ENCODE data around the gene PREX1.

PREX1 gene

DNA sequence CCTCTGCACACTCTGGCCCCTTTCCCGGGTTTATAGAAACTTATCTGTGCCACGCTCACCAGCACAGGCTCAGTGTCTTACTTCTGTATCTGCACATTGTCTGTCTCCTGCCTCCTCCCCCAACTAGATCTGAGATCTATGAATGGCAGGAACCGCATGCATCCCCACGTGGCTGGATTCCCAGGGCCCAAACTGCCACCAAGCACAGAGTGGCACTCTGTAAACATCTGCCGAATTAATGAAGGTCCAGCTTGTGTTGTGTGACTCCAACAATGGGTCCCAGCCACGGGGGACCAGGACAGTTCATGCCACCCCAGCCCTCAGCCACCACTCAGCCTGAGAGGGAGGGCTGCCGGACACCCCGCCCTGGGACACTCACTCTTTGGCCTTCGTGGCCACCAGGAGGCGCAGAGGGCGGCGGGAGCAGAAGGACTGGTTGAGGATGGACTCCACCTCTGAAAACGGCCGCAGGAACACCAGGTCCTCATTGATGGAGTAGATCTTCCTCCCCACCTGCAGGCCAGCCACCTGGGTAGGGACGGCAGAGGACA lies 171.1 kb downstream of the PREX1 start:
- H3K36me3 ChIP-seq (ENCODE audit: control insufficient read depth in 2 of 2, insufficient read depth in 2 of 2, low read length in 2 of 2), result peaks cover 22 to 23% of the 10 kb centered on the region in 2 donors
- no peak overlapping the region for H3K9ac ChIP-seq (ENCODE audit: low read depth in 1 of 2, low read length in 2 of 2)
- H3K27ac ChIP-seq (ENCODE audit: low read depth in 2 of 2, low read length in 2 of 2), result no peak overlapping the region

DNA sequence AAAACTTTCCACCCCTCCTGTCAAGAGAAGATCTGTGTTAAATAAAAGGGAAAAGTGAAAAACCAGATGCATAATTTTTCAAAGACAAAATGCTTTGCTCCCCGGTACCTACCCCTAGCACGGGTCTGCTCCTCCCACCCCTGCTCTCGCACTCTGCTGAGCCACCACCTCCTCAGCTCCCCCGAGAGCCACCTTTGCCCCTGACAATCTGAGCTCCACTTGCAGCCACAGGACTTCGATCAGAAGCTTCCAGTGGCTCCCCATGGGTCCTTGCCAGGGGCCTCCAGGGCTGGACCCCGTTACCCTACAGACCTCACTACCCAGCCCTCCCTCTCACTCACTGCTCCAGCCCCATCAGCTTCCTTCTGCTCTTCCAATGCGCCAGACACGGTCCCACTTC lies 171.7 kb downstream of the PREX1 start:
- no peak overlapping the region for H3K27ac ChIP-seq (ENCODE audit: low read depth in 2 of 2, low read length in 2 of 2)
- H3K36me3 ChIP-seq (ENCODE audit: control insufficient read depth in 2 of 2, insufficient read depth in 2 of 2, low read length in 2 of 2), result peaks cover 26 to 27% of the 10 kb centered on the region in 2 donors
- H3K9me3 ChIP-seq (ENCODE audit: control insufficient read depth in 2 of 2, low read length in 2 of 2), result no peaks in the 10 kb centered on the region
- no peaks in the 10 kb centered on the region for H3K27me3 ChIP-seq (ENCODE audit: control insufficient read depth in 2 of 2, insufficient read depth in 2 of 2, low read length in 2 of 2)
- H3K4me1 ChIP-seq (ENCODE audit: control insufficient read depth in 2 of 2, insufficient read depth in 2 of 2, low read length in 2 of 2), result no peaks in the 10 kb centered on the region
- no peak overlapping the region for H3K4me3 ChIP-seq (ENCODE audit: low read length in 2 of 2)
- H3K9ac ChIP-seq (ENCODE audit: low read depth in 1 of 2, low read length in 2 of 2), result no peak overlapping the region

More for the DNA sequence above, 171.1 kb downstream of the PREX1 start:
- Histone ChIP-seq H3K9me3 (ENCODE audit: control insufficient read depth in 2 of 2, low read length in 2 of 2) (no peaks in the 10 kb centered on the region), H3K27me3 (ENCODE audit: control insufficient read depth in 2 of 2, insufficient read depth in 2 of 2, low read length in 2 of 2) (no peaks in the 10 kb centered on the region), H3K4me3 (ENCODE audit: low read length in 2 of 2) (no peak overlapping the region), H3K4me1 (ENCODE audit: control insufficient read depth in 2 of 2, insufficient read depth in 2 of 2, low read length in 2 of 2) (no peaks in the 10 kb centered on the region)

DNA sequence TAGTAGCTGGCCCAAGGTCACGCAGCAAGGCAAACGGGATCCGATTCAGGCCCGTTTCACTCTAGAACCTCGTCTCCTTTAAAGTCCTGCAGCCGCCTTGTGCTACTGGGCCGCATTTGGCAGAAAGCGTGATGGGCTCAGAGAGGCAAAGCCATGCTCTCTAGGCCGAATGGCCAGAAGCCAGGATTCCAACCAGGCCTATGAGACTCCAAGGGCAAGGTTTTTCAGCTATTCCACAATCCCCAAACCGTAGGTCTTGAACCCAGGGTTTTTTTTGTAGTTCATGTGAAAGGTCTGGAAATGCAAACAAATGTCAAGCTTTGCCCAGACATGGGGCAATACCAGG lies 174.1 kb downstream of the PREX1 start:
- Histone ChIP-seq H3K27me3 (ENCODE audit: control insufficient read depth in 2 of 2, insufficient read depth in 2 of 2, low read length in 2 of 2) (no peaks in the 10 kb centered on the region), H3K36me3 (ENCODE audit: control insufficient read depth in 2 of 2, insufficient read depth in 2 of 2, low read length in 2 of 2) (peaks cover 31 to 49% of the 10 kb centered on the region in 2 donors), H3K9ac (ENCODE audit: low read depth in 1 of 2, low read length in 2 of 2) (no peak overlapping the region), H3K27ac (ENCODE audit: low read depth in 2 of 2, low read length in 2 of 2) (no peak overlapping the region), H3K9me3 (ENCODE audit: control insufficient read depth in 2 of 2, low read length in 2 of 2) (no peaks in the 10 kb centered on the region), H3K4me3 (ENCODE audit: low read length in 2 of 2) (no peak overlapping the region), H3K4me1 (ENCODE audit: control insufficient read depth in 2 of 2, insufficient read depth in 2 of 2, low read length in 2 of 2) (no peaks in the 10 kb centered on the region)

DNA sequence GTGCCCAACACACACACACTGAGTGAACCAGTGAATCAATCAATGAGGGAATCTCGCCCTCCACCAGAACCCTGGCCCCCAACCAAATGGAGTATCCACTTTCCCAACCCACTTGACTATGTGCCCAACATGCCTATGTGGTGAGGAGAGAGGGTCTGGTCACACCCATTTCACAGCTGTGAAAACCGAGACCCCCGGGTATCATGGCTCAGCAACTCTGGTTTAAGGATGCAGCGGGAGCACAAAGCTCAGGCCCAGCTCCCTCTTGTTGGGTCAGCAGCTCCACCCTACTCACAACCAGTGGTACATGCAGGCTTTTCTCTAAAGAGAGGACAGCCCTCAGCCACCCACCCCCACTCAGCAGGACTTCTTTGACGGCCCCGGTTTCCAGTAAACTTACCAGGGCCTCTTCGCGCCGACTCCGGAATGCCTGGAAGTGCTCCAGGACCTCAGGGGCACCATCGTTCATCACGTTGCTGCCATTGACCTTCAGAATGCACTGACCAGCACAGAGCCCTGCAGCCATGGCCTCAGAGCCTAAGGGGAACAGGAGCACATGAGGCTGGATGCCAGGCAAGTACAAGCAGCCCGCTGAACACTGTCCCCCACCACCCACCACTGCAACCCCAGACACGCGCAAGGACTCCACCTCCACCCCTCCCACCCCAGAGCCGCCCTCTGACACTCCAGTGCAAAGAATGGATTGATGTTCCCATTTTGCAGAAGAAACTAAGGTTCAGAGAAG lies 174.7 kb downstream of the PREX1 start:
- no peak overlapping the region for H3K27ac ChIP-seq (ENCODE audit: low read depth in 2 of 2, low read length in 2 of 2)

DNA sequence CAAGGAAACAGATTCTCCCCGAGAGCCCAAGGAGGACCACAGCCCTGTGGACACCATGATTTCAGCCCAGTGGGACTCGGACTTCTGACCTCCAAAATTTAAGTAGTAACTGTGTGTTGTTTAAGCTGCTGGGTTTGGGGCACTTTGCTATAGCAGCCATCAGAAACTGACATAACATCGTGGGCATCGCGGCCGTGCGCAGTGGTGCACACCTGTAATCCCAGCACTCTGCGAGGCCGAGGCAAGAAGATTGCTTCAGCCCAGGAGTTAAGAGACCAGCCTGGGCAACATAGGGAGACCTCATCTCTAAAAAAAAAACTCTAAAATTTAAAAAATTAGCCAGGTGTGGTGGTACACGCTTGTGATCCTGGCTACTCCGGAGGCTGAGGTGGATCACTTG lies 175.8 kb downstream of the PREX1 start:
- Histone ChIP-seq H3K9me3 (ENCODE audit: control insufficient read depth in 2 of 2, low read length in 2 of 2) (no peaks in the 10 kb centered on the region), H3K27me3 (ENCODE audit: control insufficient read depth in 2 of 2, insufficient read depth in 2 of 2, low read length in 2 of 2) (no peaks in the 10 kb centered on the region), H3K4me1 (ENCODE audit: control insufficient read depth in 2 of 2, insufficient read depth in 2 of 2, low read length in 2 of 2) (no peaks in the 10 kb centered on the region), H3K36me3 (ENCODE audit: control insufficient read depth in 2 of 2, insufficient read depth in 2 of 2, low read length in 2 of 2) (peaks cover 31 to 47% of the 10 kb centered on the region in 2 donors), H3K27ac (ENCODE audit: low read depth in 2 of 2, low read length in 2 of 2) (no peak overlapping the region), H3K9ac (ENCODE audit: low read depth in 1 of 2, low read length in 2 of 2) (no peak overlapping the region), H3K4me3 (ENCODE audit: low read length in 2 of 2) (no peak overlapping the region)

More for the DNA sequence above, 174.7 kb downstream of the PREX1 start:
- H3K9ac ChIP-seq (ENCODE audit: low read depth in 1 of 2, low read length in 2 of 2), result no peak overlapping the region
- peaks cover 31 to 49% of the 10 kb centered on the region in 2 donors for H3K36me3 ChIP-seq (ENCODE audit: control insufficient read depth in 2 of 2, insufficient read depth in 2 of 2, low read length in 2 of 2)
- H3K4me1 ChIP-seq (ENCODE audit: control insufficient read depth in 2 of 2, insufficient read depth in 2 of 2, low read length in 2 of 2), result no peaks in the 10 kb centered on the region
- H3K27me3 ChIP-seq (ENCODE audit: control insufficient read depth in 2 of 2, insufficient read depth in 2 of 2, low read length in 2 of 2), result no peaks in the 10 kb centered on the region
- H3K4me3 ChIP-seq (ENCODE audit: low read length in 2 of 2), result no peak overlapping the region
- no peaks in the 10 kb centered on the region for H3K9me3 ChIP-seq (ENCODE audit: control insufficient read depth in 2 of 2, low read length in 2 of 2)

DNA sequence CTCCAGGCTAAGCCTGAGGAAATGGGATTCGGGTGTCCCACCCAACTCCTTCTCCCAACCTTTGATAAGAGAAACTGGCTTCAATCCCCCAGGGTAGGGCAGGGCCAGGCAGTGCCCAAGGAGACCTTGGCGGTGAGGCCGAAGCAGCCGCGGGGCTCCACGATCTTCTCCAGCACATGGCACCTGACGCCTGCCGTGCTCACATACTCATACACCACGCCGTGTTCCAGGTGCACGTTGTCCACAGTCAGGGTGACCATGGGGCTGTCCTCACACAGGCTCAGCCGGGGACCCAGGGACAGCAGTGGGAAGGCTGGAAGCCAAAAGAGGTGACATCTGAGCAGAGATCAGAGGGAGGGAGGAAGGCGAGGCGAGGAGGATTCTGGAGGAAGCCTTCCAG lies 176.5 kb downstream of the PREX1 start:
- Histone ChIP-seq H3K9ac (ENCODE audit: low read depth in 1 of 2, low read length in 2 of 2) (no peak overlapping the region), H3K36me3 (ENCODE audit: control insufficient read depth in 2 of 2, insufficient read depth in 2 of 2, low read length in 2 of 2) (peaks cover 31 to 43% of the 10 kb centered on the region in 2 donors), H3K27me3 (ENCODE audit: control insufficient read depth in 2 of 2, insufficient read depth in 2 of 2, low read length in 2 of 2) (no peaks in the 10 kb centered on the region), H3K4me1 (ENCODE audit: control insufficient read depth in 2 of 2, insufficient read depth in 2 of 2, low read length in 2 of 2) (no peaks in the 10 kb centered on the region), H3K4me3 (ENCODE audit: low read length in 2 of 2) (no peak overlapping the region), H3K9me3 (ENCODE audit: control insufficient read depth in 2 of 2, low read length in 2 of 2) (no peaks in the 10 kb centered on the region), H3K27ac (ENCODE audit: low read depth in 2 of 2, low read length in 2 of 2) (no peak overlapping the region)

DNA sequence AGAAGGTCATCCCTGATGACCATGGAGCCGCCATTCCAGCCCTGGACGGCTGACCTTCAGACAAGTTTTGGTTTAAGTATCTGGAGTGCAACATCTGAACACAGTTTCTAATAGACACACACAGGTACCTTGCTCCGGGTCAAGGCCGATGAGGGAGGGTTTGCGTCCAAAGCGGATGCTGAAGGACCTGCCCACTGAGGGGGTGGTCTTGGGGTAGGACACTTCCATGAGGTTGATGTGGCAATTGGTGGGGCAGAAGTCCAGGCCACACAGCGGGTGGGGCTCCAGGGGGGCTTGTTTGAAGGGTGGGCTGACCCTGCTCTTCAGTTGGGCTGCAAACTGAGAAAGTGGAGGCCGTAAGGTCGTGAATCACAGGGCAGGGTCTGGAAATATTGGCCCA lies 177.9 kb downstream of the PREX1 start:
- Histone ChIP-seq H3K36me3 (ENCODE audit: control insufficient read depth in 2 of 2, insufficient read depth in 2 of 2, low read length in 2 of 2) (peaks cover 30 to 53% of the 10 kb centered on the region in 2 donors), H3K27me3 (ENCODE audit: control insufficient read depth in 2 of 2, insufficient read depth in 2 of 2, low read length in 2 of 2) (no peaks in the 10 kb centered on the region), H3K27ac (ENCODE audit: low read depth in 2 of 2, low read length in 2 of 2) (no peak overlapping the region), H3K4me3 (ENCODE audit: low read length in 2 of 2) (no peak overlapping the region), H3K4me1 (ENCODE audit: control insufficient read depth in 2 of 2, insufficient read depth in 2 of 2, low read length in 2 of 2) (no peaks in the 10 kb centered on the region), H3K9me3 (ENCODE audit: control insufficient read depth in 2 of 2, low read length in 2 of 2) (no peaks in the 10 kb centered on the region), H3K9ac (ENCODE audit: low read depth in 1 of 2, low read length in 2 of 2) (no peak overlapping the region)

DNA sequence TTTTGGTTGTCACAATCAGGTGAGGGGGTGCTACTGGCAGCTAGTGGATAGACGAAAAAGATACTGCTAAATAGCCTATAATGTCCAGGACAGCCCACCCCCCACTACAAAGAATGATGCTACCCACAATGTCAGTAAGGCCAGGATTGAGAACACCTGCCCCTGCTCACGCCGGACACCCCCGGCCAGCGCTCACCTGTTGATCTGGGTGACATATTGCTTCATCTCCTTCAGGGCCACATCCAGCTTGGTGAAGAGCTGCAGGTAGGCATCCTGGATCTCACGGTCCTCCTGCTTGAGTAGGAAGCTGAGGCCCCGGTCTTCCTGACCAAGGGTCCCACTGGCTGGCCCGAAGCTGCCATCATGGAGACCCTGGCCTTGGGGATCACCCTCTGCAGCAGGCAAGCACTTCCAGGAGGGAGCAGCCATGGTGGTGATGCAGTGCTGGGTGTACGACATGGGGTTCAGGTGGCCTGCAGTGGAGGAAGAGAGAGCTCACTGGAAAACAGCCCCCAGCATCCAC lies 178.6 kb downstream of the PREX1 start:
- H3K27ac ChIP-seq (ENCODE audit: low read depth in 2 of 2, low read length in 2 of 2), result no peak overlapping the region
- H3K27me3 ChIP-seq (ENCODE audit: control insufficient read depth in 2 of 2, insufficient read depth in 2 of 2, low read length in 2 of 2), result no peaks in the 10 kb centered on the region
- peaks cover 28 to 53% of the 10 kb centered on the region in 2 donors for H3K36me3 ChIP-seq (ENCODE audit: control insufficient read depth in 2 of 2, insufficient read depth in 2 of 2, low read length in 2 of 2)

DNA sequence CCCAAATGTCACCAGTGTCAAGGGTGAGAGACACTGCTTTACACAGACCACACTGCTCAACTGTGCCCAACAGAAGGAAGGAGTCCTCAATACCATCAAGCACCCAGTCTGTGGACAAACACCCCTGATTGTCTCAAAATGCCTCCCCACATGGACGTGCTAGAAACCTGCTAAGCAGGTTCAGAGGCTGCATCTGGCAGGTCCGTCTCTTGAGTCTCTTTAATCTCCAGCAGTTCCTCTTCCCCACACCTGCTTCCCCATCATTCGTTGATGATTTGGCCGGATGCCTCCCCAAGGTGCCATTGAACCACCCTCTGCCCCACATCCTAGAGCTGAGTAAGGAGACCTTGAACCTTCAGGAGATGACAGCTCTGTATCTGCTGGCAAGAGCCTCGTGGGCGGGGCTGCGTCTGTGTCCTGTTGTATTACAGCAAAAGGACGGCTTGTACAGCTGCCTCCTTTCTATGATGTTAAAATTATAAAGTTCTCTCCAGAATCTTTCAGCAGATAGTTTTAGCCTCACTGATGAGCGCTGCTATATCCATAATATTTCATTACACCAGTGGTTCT lies 179.2 kb downstream of the PREX1 start:
- H3K9me3 ChIP-seq (ENCODE audit: control insufficient read depth in 2 of 2, low read length in 2 of 2), result no peaks in the 10 kb centered on the region
- no peaks in the 10 kb centered on the region for H3K27me3 ChIP-seq (ENCODE audit: control insufficient read depth in 2 of 2, insufficient read depth in 2 of 2, low read length in 2 of 2)
- peaks cover 26 to 55% of the 10 kb centered on the region in 2 donors for H3K36me3 ChIP-seq (ENCODE audit: control insufficient read depth in 2 of 2, insufficient read depth in 2 of 2, low read length in 2 of 2)
- H3K4me3 ChIP-seq (ENCODE audit: low read length in 2 of 2), result no peak overlapping the region
- no peak overlapping the region for H3K9ac ChIP-seq (ENCODE audit: low read depth in 1 of 2, low read length in 2 of 2)
- H3K27ac ChIP-seq (ENCODE audit: low read depth in 2 of 2, low read length in 2 of 2), result no peak overlapping the region
- no peaks in the 10 kb centered on the region for H3K4me1 ChIP-seq (ENCODE audit: control insufficient read depth in 2 of 2, insufficient read depth in 2 of 2, low read length in 2 of 2)

More for the DNA sequence above, 178.6 kb downstream of the PREX1 start:
- no peaks in the 10 kb centered on the region for H3K9me3 ChIP-seq (ENCODE audit: control insufficient read depth in 2 of 2, low read length in 2 of 2)
- H3K4me3 ChIP-seq (ENCODE audit: low read length in 2 of 2), result no peak overlapping the region
- no peak overlapping the region for H3K9ac ChIP-seq (ENCODE audit: low read depth in 1 of 2, low read length in 2 of 2)
- H3K4me1 ChIP-seq (ENCODE audit: control insufficient read depth in 2 of 2, insufficient read depth in 2 of 2, low read length in 2 of 2), result no peaks in the 10 kb centered on the region

DNA sequence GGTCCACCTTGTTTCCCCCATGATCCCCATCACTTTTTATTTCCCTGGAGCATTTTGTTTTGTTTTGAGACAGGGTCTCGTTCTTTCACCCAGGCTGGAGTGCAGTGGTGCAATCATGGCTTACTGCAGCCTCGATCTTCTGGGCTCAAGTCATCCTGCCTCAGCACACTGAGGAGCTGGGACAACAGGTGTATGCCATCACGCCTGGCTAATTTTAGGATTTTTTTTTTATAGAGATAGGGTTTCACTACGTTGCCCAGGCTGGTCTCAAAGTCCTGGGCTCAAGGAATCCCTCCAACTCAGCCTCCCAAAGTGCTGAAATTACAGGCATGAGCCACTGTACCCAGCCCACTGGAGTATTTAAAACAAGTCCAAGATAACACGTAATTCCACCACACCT lies 179.9 kb downstream of the PREX1 start:
- H3K4me1 ChIP-seq (ENCODE audit: control insufficient read depth in 2 of 2, insufficient read depth in 2 of 2, low read length in 2 of 2), result no peaks in the 10 kb centered on the region
- H3K9me3 ChIP-seq (ENCODE audit: control insufficient read depth in 2 of 2, low read length in 2 of 2), result no peaks in the 10 kb centered on the region
- no peak overlapping the region for H3K9ac ChIP-seq (ENCODE audit: low read depth in 1 of 2, low read length in 2 of 2)
- H3K36me3 ChIP-seq (ENCODE audit: control insufficient read depth in 2 of 2, insufficient read depth in 2 of 2, low read length in 2 of 2), result peaks cover 22 to 51% of the 10 kb centered on the region in 2 donors
- no peak overlapping the region for H3K4me3 ChIP-seq (ENCODE audit: low read length in 2 of 2)
- no peak overlapping the region for H3K27ac ChIP-seq (ENCODE audit: low read depth in 2 of 2, low read length in 2 of 2)
- no peaks in the 10 kb centered on the region for H3K27me3 ChIP-seq (ENCODE audit: control insufficient read depth in 2 of 2, insufficient read depth in 2 of 2, low read length in 2 of 2)

Measured in mucosa of rectum (tissue), 2 donors.